Ectodermal cell (in vitro differentiated cells): ENCODE measurements around the gene SSMEM1.
"Not testable (repeated sequence)": the region's sequence is repeated elsewhere in the genome, so short reads cannot be mapped to it uniquely, and the experiment has no call there.

Source experiments
- H3K27ac ChIP-seq: 2 replicates; pipeline ENCODE4 v1.7.0; 2013; ENCODE audit warnings: mild to moderate bottlenecking, low read depth, low read length; ENCODE audit not compliant: insufficient read depth, poor library complexity, severe bottlenecking
- H3K27me3 ChIP-seq: 2 replicates; pipeline ENCODE4 v1.7.0; 2013; ENCODE audit warnings: mild to moderate bottlenecking, low read length; ENCODE audit not compliant: insufficient read depth, control insufficient read depth, poor library complexity, severe bottlenecking
- H3K36me3 ChIP-seq: one replicate; pipeline ENCODE4 v1.7.0; 2013; ENCODE audit warnings: low read length; ENCODE audit not compliant: control insufficient read depth, insufficient read depth
- H3K4me1 ChIP-seq: one replicate; pipeline ENCODE4 v1.7.0; 2013; ENCODE audit warnings: low read length; ENCODE audit not compliant: control insufficient read depth, insufficient read depth
- H3K4me3 ChIP-seq: 2 replicates; pipeline ENCODE4 v1.7.0; 2013; ENCODE audit warnings: low read depth, low read length, control low read depth; ENCODE audit not compliant: insufficient read depth
- H3K9me3 ChIP-seq: 2 replicates; pipeline ENCODE4 v1.7.0; 2013; ENCODE audit warnings: mild to moderate bottlenecking, low read length, moderate library complexity; ENCODE audit not compliant: control insufficient read depth
- WGBS, 2 experiments: methylation state at CpG; one replicate each; pipeline ENCODE4 v1.1.7; 2013; ENCODE audit warnings: missing lambda C conversion rate in 2 of 2; 5-methylcytosine and 5-hydroxymethylcytosine counted together

The SSMEM1 gene

DNA sequence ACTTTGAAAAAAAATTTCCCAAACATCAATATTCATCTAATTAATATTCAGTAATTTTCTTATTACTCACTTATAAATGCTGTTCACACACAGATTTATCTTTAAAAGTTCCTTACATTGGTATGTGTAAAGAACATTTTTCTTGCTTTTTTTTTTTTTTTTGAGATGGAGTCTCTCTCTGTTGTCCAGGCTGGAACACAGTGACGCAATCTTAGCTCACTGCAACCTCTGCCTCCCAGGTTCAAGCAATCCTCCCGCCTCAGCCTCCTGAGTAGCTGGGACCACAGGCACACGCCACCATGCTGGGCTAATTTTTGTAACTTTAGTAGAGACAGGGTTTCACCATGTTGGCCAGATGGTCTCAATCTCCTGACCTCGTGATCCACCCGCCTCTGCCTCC, 23.3 kb upstream of the SSMEM1 start:
- H3K27ac ChIP-seq, H3K4me1 ChIP-seq, H3K27me3 ChIP-seq, H3K9me3 ChIP-seq, H3K4me3 ChIP-seq: not testable (repeated sequence)
- H3K36me3 ChIP-seq, result peaks cover 38% of the 10 kb centered on the region
- WGBS, 2 experiments, result 94% methylated on average over 5 of the region's 5 CpGs

DNA sequence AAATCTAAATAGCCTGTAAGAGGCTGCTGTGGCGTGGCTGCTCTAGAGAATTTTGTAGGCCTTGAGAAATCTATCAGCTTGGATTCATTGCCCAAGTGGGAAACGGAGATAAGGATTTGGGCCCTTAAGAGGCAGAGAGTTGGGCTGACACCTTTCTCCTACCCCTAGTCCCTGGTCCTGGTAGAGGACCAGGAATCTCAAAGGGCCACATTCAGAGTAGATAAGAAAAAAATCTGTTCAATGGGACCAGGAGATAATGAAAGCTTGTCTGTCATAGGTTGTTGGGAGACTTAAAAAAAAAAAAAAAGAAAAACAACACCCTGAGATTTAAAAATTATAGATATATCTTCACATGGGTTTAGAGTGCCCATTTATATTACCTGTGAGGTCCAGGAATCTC, 20.3 kb upstream of the SSMEM1 start:
- WGBS, 2 experiments, result 95 to 96% methylated on average over 2 of the region's 2 CpGs
- no peaks in the 10 kb centered on the region for H3K9me3 ChIP-seq
- H3K4me1 ChIP-seq, result no peaks in the 10 kb centered on the region
- peaks cover 34% of the 10 kb centered on the region for H3K36me3 ChIP-seq
- H3K4me3 ChIP-seq, result no peak overlapping the region
- no peak overlapping the region for H3K27ac ChIP-seq
- H3K27me3 ChIP-seq, result no peaks in the 10 kb centered on the region

- no peaks in the 10 kb centered on the region for H3K4me1 ChIP-seq
- 95 to 98% methylated on average over 4 to 5 of the region's 5 CpGs for WGBS, 2 experiments
- H3K36me3 ChIP-seq, result peaks cover 32% of the 10 kb centered on the region
- no peaks in the 10 kb centered on the region for H3K9me3 ChIP-seq
- no peak overlapping the region for H3K27ac ChIP-seq
- no peaks in the 10 kb centered on the region for H3K27me3 ChIP-seq
- H3K4me3 ChIP-seq, result no peak overlapping the region
Observed at GRCh38 chr7:130189343-130189742, 18.3 kb upstream of the SSMEM1 start.

DNA sequence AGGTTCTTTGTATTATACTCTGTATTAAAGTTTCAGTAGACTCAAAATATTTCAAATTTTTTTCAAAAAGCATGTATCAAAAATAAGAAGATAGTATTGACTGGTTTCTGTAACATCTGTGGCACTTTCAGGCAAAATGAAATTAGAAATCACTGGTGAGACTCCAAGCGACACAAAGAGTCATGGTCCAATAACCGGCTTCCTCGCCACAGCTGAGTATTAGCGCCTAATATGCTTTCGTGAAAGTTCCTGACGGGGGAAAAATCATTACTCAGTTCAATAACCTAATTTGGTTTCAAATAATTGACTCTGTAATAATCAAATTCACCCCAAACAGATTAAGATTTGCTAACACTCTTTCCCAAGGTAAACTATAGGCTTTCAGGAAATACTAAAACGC, 15.9 kb upstream of the SSMEM1 start:
- Histone ChIP-seq H3K9me3 (no peaks in the 10 kb centered on the region), H3K4me3 (no peak overlapping the region), H3K36me3 (peaks cover 25% of the 10 kb centered on the region), H3K27ac (no peak overlapping the region), H3K4me1 (no peaks in the 10 kb centered on the region), H3K27me3 (no peaks in the 10 kb centered on the region)
- 93 to 96% methylated on average over 7 of the region's 7 CpGs for WGBS, 2 experiments

- Histone ChIP-seq H3K27me3 (no peaks in the 10 kb centered on the region), H3K4me3 (no peak overlapping the region), H3K4me1 (no peaks in the 10 kb centered on the region), H3K36me3 (peaks cover 21% of the 10 kb centered on the region), H3K9me3 (no peaks in the 10 kb centered on the region), H3K27ac (no peak overlapping the region)
- no CpG with 5 or more reads among the region's 2 CpGs for WGBS, 2 experiments
Observed at GRCh38 chr7:130195396-130195795, 12.3 kb upstream of the SSMEM1 start.

DNA sequence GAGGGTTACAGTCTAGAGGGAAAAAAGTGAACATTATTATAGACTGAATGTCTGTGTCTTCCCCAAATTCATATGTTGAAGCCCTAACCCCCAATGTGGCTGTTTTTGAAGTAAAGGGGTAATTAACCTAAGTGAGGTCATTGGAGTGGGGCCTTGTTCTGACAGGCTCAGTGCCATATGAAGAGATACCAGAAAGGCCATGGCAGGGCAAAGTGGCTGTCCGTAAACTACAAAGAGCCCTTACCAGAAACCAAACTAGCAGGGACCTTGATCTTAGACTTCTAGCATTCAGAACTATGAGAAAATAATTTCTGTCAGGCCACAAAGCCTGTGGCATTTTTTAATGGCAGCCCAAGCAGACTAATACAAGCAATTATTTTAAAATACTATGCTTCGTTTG, 11.2 kb upstream of the SSMEM1 start:
- Histone ChIP-seq H3K4me1 (no peaks in the 10 kb centered on the region), H3K27ac (no peak overlapping the region), H3K27me3 (no peaks in the 10 kb centered on the region), H3K36me3 (peaks cover 24% of the 10 kb centered on the region), H3K9me3 (no peaks in the 10 kb centered on the region), H3K4me3 (no peak overlapping the region)
- 88 to 96% methylated on average over 2 of the region's 2 CpGs for WGBS, 2 experiments

GRCh38 chr7:130197094-130197493, 10.6 kb upstream of the SSMEM1 start:
- Histone ChIP-seq H3K36me3 (peaks cover 30% of the 10 kb centered on the region), H3K9me3 (no peaks in the 10 kb centered on the region), H3K4me3 (no peak overlapping the region), H3K27me3 (no peaks in the 10 kb centered on the region), H3K4me1 (no peaks in the 10 kb centered on the region), H3K27ac (no peak overlapping the region)
- WGBS, 2 experiments, result 44 to 50% methylated on average over 2 of the region's 2 CpGs

DNA sequence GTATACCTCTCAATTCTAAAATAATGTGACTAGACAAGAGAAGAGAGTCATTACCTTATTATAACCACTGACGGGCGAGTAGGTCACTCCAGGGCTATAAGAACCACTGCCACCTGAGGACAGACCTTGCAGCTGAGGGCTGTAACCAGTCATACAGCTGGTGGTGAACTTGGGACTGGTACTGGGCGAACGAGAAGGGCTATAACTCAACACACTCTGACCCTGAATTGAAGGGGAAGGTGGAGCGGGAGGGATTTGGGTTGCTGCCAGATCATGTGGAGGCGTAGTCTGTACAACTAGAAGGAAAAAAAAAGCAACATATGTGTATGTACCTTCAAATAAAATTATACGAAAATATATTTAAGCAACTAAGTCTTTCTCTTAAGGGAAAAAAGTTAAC, 5.9 kb upstream of the SSMEM1 start:
- Histone ChIP-seq H3K4me1 (no peaks in the 10 kb centered on the region), H3K9me3 (no peaks in the 10 kb centered on the region), H3K4me3 (no peak overlapping the region), H3K36me3 (peaks cover 32% of the 10 kb centered on the region), H3K27ac (no peak overlapping the region), H3K27me3 (no peaks in the 10 kb centered on the region)
- WGBS, 2 experiments, result 96% methylated on average over 5 to 6 of the region's 7 CpGs

- no peaks in the 10 kb centered on the region for H3K9me3 ChIP-seq
- peaks cover 27% of the 10 kb centered on the region for H3K36me3 ChIP-seq
- peak within 1 kb of the TSS; percentile 88 for H3K27ac ChIP-seq
- 17% methylated on average over 44 of the region's 44 CpGs for WGBS, 2 experiments
- H3K27me3 ChIP-seq, result no peaks in the 10 kb centered on the region
- no peaks in the 10 kb centered on the region for H3K4me1 ChIP-seq
- H3K4me3 ChIP-seq, result peak within 1 kb of the TSS; percentile 76
Observed at GRCh38 chr7:130205084-130205947, 2.3 kb upstream of the SSMEM1 start, which contains the start of gene TMEM209. Gene TMEM209, minus strand, starts transcription at chr7:130205406. Its CDS starts 31 bp downstream, at chr7:130205375.

GRCh38 chr7:130207033-130207432, 627 bp upstream of the SSMEM1 start:
- Histone ChIP-seq H3K36me3 (peaks cover 11% of the 10 kb centered on the region), H3K27me3 (no peaks in the 10 kb centered on the region), H3K9me3 (no peaks in the 10 kb centered on the region), H3K27ac (no peak overlapping the region), H3K4me3 (no peak overlapping the region), H3K4me1 (no peaks in the 10 kb centered on the region)
- WGBS, 2 experiments, result 94 to 98% methylated on average over 4 to 5 of the region's 5 CpGs
